Parathyroid adenoma (tissue), 2 donors: ENCODE results near the gene TOM1L2.
"Not testable (repeated sequence)": the region's sequence is repeated elsewhere in the genome, so short reads cannot be mapped to it uniquely, and the experiment has no call there.

Experiments used
- H2AFZ ChIP-seq: fragments of 300-600 bp; sonication (generic); one replicate; pipeline ENCODE4 v1.7.0; 2017; ENCODE audit warnings: antibody characterized with exemption, mild to moderate bottlenecking
- H3K27ac ChIP-seq: fragments of 300-600 bp; sonication (generic); one replicate; pipeline ENCODE4 v1.7.0; 2017
- H3K27me3 ChIP-seq: fragments of 300-600 bp; sonication (generic); one replicate; pipeline ENCODE4 v1.7.0; 2017; ENCODE audit warnings: low read length; ENCODE audit not compliant: control insufficient read depth, insufficient read depth
- H3K36me3 ChIP-seq: fragments of 300-600 bp; sonication (generic); one replicate; pipeline ENCODE4 v1.7.0; 2017; ENCODE audit warnings: low read length; ENCODE audit not compliant: control insufficient read depth, insufficient read depth
- H3K4me1 ChIP-seq: fragments of 300-600 bp; sonication (generic); one replicate; pipeline ENCODE4 v1.7.0; 2017; ENCODE audit warnings: control low read depth
- H3K4me2 ChIP-seq: fragments of 300-600 bp; sonication (generic); one replicate; pipeline ENCODE4 v1.7.0; 2017; ENCODE audit warnings: low read length
- H3K4me3 ChIP-seq: fragments of 300-600 bp; sonication (generic); one replicate; pipeline ENCODE4 v1.7.0; 2017; ENCODE audit warnings: low read depth, low read length
- H3K79me2 ChIP-seq: fragments of 300-600 bp; sonication (generic); one replicate; pipeline ENCODE4 v1.7.0; 2017; ENCODE audit warnings: control low read depth
- H3K9ac ChIP-seq: fragments of 300-600 bp; sonication (generic); one replicate; pipeline ENCODE4 v1.7.0; 2017; ENCODE audit warnings: mild to moderate bottlenecking
- H3K9me3 ChIP-seq: fragments of 300-600 bp; sonication (generic); one replicate; pipeline ENCODE4 v1.7.0; 2017; ENCODE audit warnings: low read length; ENCODE audit not compliant: control insufficient read depth
- TF ChIP-seq, protein P1 (sequence below): fragments of 300-600 bp; sonication (generic); IDR thresholded peaks from one replicate; pipeline ENCODE4 v1.7.0; 2017; ENCODE audit warnings: antibody characterized with exemption, mild to moderate bottlenecking
- donor health status: primary hyperparathyroidism.

Gene TOM1L2

DNA sequence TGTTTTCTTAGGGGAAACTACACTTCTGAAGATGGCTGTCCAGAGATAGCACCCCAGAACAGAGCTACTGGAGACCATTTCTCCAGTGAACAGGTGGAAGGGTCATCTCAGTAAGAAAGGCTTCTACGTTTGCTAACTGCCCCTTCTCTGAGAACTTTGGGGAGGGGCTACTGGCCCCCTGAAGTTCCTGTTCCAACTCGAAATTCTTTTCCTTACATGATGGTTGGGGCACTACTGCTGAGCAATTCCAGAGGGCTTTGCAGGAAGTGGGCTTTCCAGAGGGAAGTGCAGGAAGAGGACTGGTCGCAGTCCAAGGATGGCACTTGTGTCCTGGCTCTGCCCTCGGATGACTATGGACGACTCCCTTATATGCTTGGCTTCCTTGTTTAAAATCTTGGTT is 31.2 kb downstream of the TOM1L2 start:
- no peak overlapping the region for H3K4me3 ChIP-seq
- H3K9me3 ChIP-seq = no peaks in the 10 kb centered on the region
- no peak overlapping the region for H2AFZ ChIP-seq
- H3K36me3 ChIP-seq = no peaks in the 10 kb centered on the region
- H3K79me2 ChIP-seq = peaks cover 59% of the 10 kb centered on the region
- H3K9ac ChIP-seq = no peak overlapping the region
- TF ChIP-seq, protein P1, sequence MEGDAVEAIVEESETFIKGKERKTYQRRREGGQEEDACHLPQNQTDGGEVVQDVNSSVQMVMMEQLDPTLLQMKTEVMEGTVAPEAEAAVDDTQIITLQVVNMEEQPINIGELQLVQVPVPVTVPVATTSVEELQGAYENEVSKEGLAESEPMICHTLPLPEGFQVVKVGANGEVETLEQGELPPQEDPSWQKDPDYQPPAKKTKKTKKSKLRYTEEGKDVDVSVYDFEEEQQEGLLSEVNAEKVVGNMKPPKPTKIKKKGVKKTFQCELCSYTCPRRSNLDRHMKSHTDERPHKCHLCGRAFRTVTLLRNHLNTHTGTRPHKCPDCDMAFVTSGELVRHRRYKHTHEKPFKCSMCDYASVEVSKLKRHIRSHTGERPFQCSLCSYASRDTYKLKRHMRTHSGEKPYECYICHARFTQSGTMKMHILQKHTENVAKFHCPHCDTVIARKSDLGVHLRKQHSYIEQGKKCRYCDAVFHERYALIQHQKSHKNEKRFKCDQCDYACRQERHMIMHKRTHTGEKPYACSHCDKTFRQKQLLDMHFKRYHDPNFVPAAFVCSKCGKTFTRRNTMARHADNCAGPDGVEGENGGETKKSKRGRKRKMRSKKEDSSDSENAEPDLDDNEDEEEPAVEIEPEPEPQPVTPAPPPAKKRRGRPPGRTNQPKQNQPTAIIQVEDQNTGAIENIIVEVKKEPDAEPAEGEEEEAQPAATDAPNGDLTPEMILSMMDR = no peak
- no peak overlapping the region for H3K27ac ChIP-seq
- H3K4me2 ChIP-seq = no peak overlapping the region
- H3K27me3 ChIP-seq = no peaks in the 10 kb centered on the region
- H3K4me1 ChIP-seq = peaks cover 45% of the 10 kb centered on the region

DNA sequence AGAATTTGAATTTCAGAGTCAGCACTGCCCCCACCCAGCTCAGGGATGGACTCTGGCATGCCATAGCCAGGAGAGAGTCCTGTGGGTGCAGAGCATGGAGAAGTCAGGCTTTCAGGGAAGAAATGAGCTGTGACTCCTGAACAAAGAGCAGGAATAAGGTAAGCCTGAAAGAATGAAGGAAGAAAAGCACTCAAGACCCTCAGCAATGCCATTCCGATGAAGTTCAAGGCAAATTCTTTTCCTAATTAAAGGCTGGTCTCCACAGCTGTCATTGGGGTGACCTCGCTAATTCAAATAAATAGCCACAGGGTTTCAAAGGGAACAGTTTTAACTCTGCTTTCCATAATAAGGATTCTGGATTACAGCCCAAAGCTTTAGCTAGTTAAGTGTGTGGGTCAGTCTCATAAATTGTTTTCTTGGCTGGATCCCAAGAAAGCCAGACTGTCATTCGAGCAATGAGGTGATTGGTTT is 31.7 kb downstream of the TOM1L2 start:
- Histone ChIP-seq H3K27me3 (no peaks in the 10 kb centered on the region), H3K9ac (no peak overlapping the region), H3K4me3 (no peak overlapping the region), H3K27ac (no peak overlapping the region), H3K79me2 (peaks cover 56% of the 10 kb centered on the region), H3K9me3 (no peaks in the 10 kb centered on the region), H2AFZ (no peak overlapping the region), H3K4me1 (peaks cover 50% of the 10 kb centered on the region), H3K36me3 (no peaks in the 10 kb centered on the region), H3K4me2 (no peak overlapping the region)
- TF ChIP-seq, protein P1 = no peak

DNA sequence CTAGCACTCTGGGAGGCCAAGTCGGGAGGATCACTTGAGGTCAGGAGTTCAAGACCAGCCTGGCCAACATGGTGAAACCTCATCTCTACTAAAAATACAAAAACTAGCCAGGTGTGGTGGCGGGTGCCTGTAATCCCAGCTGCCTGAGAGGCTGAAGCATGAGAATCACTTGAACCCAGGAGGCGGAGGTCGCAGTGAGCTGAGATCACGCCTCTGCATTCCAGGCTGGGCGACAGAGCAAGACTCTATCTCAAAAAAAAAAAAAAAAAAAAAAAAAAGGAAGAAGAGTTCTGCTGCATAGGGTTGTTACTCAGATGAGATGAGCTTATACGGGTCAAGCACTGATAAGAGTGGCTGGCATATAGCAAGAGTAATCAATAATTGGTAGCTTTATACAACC is 32.3 kb downstream of the TOM1L2 start:
- not testable (repeated sequence) for H3K27ac ChIP-seq, H3K36me3 ChIP-seq, H2AFZ ChIP-seq, H3K9ac ChIP-seq, H3K4me3 ChIP-seq, H3K4me2 ChIP-seq, H3K27me3 ChIP-seq, H3K9me3 ChIP-seq
- H3K79me2 ChIP-seq = peaks cover 56% of the 10 kb centered on the region
- peaks cover 54% of the 10 kb centered on the region for H3K4me1 ChIP-seq

DNA sequence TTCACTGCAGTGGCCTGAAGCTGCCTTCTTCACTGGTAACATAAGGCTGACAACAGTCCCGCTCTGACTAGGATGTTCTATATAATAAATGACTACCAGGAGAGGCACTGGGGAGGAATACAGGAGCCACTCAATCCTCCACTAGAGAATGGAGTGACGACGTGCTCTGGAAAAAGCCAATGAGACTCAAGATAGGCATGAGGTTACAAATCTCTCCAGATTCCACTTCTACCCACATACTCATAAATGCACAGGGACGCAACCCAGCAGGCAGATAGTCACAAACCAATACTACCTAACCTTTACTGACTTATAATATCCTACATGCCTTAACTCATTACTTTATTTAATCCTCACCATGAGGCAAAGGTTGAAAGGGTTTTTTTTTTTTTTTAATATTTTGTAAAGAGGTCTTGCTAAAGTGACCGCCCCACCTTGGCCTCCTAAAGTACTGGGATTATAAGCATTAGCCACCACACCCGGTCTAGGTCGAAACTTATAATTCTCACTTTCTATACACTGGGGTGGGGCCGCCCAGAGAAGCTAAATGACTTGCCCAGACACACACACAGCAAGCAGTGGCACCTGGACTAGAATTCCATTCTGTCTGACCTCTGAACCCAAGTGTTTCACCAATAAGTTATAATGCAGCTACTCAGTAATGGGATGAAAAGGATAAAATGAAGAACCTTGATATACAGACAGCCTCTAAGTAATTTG is 33.7 kb downstream of the TOM1L2 start:
- H3K79me2 ChIP-seq = peaks cover 44% of the 10 kb centered on the region
- no peak overlapping the region for H3K4me2 ChIP-seq
- peaks cover 54% of the 10 kb centered on the region for H3K4me1 ChIP-seq
- no peak overlapping the region for H3K9ac ChIP-seq
- H3K27ac ChIP-seq = peak overlapping the region; percentile 48
- no peak overlapping the region for H2AFZ ChIP-seq
- no peak overlapping the region for H3K4me3 ChIP-seq
- no peaks in the 10 kb centered on the region for H3K27me3 ChIP-seq
- TF ChIP-seq, protein P1 = no peak
- no peaks in the 10 kb centered on the region for H3K9me3 ChIP-seq
- H3K36me3 ChIP-seq = no peaks in the 10 kb centered on the region

DNA sequence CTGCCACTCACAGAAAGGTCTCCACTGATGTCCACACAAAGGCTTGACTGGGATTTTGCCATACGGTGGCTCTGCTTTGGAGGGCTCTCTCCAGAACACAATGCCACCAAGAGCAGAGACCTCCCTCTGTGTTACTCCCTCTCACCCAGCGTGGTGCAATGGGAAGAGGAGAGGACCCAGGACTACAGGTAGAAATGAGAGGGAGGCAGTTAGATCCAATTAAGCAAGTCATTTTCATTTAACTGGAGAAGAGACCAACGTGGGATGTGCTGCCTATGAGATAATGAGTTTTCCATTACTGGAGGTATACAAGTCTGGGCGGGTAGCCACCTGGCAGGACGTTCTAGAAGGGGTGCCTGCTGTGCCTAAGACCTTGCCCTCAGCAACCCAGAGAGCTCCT is 34.2 kb downstream of the TOM1L2 start:
- H3K4me3 ChIP-seq = no peak overlapping the region
- peaks cover 44% of the 10 kb centered on the region for H3K79me2 ChIP-seq
- TF ChIP-seq, protein P1 = no peak
- H3K27ac ChIP-seq = peak overlapping the region; percentile 48
- H3K27me3 ChIP-seq = no peaks in the 10 kb centered on the region
- no peak overlapping the region for H3K4me2 ChIP-seq
- H3K9ac ChIP-seq = no peak overlapping the region
- peaks cover 48% of the 10 kb centered on the region for H3K4me1 ChIP-seq
- no peak overlapping the region for H2AFZ ChIP-seq
- H3K36me3 ChIP-seq = no peaks in the 10 kb centered on the region
- H3K9me3 ChIP-seq = no peaks in the 10 kb centered on the region
